GM12878 (cell line): ENCODE measurements around the gene RIOX2. TPM values are rescaled to one million over a fixed set of nuclear protein-coding genes. Genes with fewer than 3 reads are reported as not detected.

ENCODE experiments used
- ATAC-seq: fragments of 200-7000 bp; cut with Tn5 transposase; 3 replicates; pipeline ENCODE4 v1.9.1; 2020; ENCODE audit warnings: mild to moderate bottlenecking, moderate library complexity
- BruUV-seq: library from RNA; stranded (reverse); fragments of 400-500 nt; replicated peaks from 2 replicates; lab custom pipeline; 2021; lab: Mats Ljungman, UMichigan
- CTCF ChIA-PET: fragments of 300-600 bp; sonication (Branson Sonifier 250); formaldehyde crosslinking; extraction: SDS; loops from one replicate; lab custom pipeline; 2021; ENCODE audit warnings: inconsistent platforms; lab: Yijun Ruan, JAX
- POLR2A ChIA-PET: fragments of 350-600 bp; formaldehyde crosslinking; extraction: SDS; loops from one replicate; lab custom pipeline; 2021; ENCODE audit warnings: inconsistent platforms; lab: Charles Lee
- RAD21 ChIA-PET: fragments of 300-600 bp; sonication (Branson Sonifier 250); formaldehyde crosslinking; loops from one replicate; lab custom pipeline; 2023; ENCODE audit warnings: antibody characterized with exemption; ENCODE audit not compliant: unreplicated experiment; lab: Charles Lee
- SMC1A ChIA-PET: fragments of 300-600 bp; sonication (Branson Sonifier 250); formaldehyde crosslinking; loops from one replicate; lab custom pipeline; 2023; ENCODE audit not compliant: unreplicated experiment, uncharacterized antibody; lab: Charles Lee
- DNase-seq: peaks from one replicate; pipeline ENCODE4 v3.0.0-alpha.2; 2011; ENCODE audit warnings: low read depth, low spot score
- FAIRE-seq: peaks from 3 replicates; lab custom pipeline; 2011; peaks lifted over from hg19 to GRCh38; lab: Jason Lieb, UNC
- H2AFZ ChIP-seq: 2 replicates; pipeline ENCODE4 v1.6.0; 2011; ENCODE audit warnings: low read depth, low read length, control low read depth; ENCODE audit not compliant: control insufficient read depth
- H3K27ac ChIP-seq: 2 replicates; pipeline ENCODE4 v1.5.1; 2011; ENCODE audit warnings: control low read depth; ENCODE audit not compliant: control insufficient read depth, insufficient read depth
- H3K27me3 ChIP-seq, 2 experiments: replicated peaks in 1 of 2; 2 replicates each; pipeline versions ENCODE4 v1.6.0 to v1.6.1; 2011; ENCODE audit warnings: low read length in 1 of 2; ENCODE audit not compliant: control insufficient read depth in 2 of 2, insufficient read depth in 2 of 2
- H3K36me3 ChIP-seq, 2 experiments: 2 replicates each; pipeline ENCODE4 v1.5.1; 2011; ENCODE audit warnings: low read length in 1 of 2; ENCODE audit not compliant: control insufficient read depth in 2 of 2, insufficient read depth in 2 of 2
- H3K4me1 ChIP-seq: 2 replicates; pipeline ENCODE4 v1.6.1; 2011; ENCODE audit warnings: mild to moderate bottlenecking, low read length, moderate library complexity, mixed read lengths; ENCODE audit not compliant: control insufficient read depth, insufficient read depth
- H3K4me2 ChIP-seq: 2 replicates; pipeline ENCODE4 v1.6.0; 2011; ENCODE audit warnings: control low read depth; ENCODE audit not compliant: control insufficient read depth, insufficient read depth
- H3K4me3 ChIP-seq: fragments of 200-600 bp; sonication (generic); 2 replicates; pipeline ENCODE4 v1.5.1; 2016
- H3K79me2 ChIP-seq: 2 replicates; pipeline ENCODE4 v1.6.0; 2011; ENCODE audit warnings: low read length; ENCODE audit not compliant: control insufficient read depth, insufficient read depth
- H3K9ac ChIP-seq: 2 replicates; pipeline ENCODE4 v1.8.0; 2011; ENCODE audit warnings: low read length, control low read depth, mixed read lengths; ENCODE audit not compliant: control insufficient read depth, insufficient read depth
- H3K9me3 ChIP-seq: replicated peaks from 3 replicates; pipeline ENCODE4 v1.5.1; 2011; ENCODE audit warnings: mild to moderate bottlenecking, low read length; ENCODE audit not compliant: control insufficient read depth, insufficient read depth
- H4K20me1 ChIP-seq: 2 replicates; pipeline ENCODE4 v1.6.0; 2011; ENCODE audit not compliant: control insufficient read depth, insufficient read depth
- HDGF ChIP-seq: fragments of 450-650 bp; IDR thresholded peaks from 2 replicates; pipeline ENCODE4 v1.6.1; 2016; ENCODE audit warnings: antibody characterized with exemption
- KAT2A ChIP-seq: conservative IDR thresholded peaks from 2 replicates; pipeline ENCODE4 v1.6.1; 2011; ENCODE audit warnings: low read depth, low read length; ENCODE audit not compliant: control insufficient read depth
- MEF2B ChIP-seq: fragments of 450-650 bp; IDR thresholded peaks from 2 replicates; pipeline ENCODE4 v1.6.1; 2018; ENCODE audit warnings: mild to moderate bottlenecking, moderate library complexity; ENCODE audit not compliant: partially characterized antibody, poor library complexity, severe bottlenecking
- NBN ChIP-seq: fragments of 450-650 bp; IDR thresholded peaks from 2 replicates; pipeline ENCODE4 v1.6.1; 2016
- NFXL1 ChIP-seq: fragments of 450-650 bp; IDR thresholded peaks from 2 replicates; pipeline ENCODE4 v1.6.1; 2017; ENCODE audit warnings: antibody characterized with exemption, mild to moderate bottlenecking, borderline replicate concordance
- PAX8 ChIP-seq: fragments of 450-650 bp; IDR thresholded peaks from 2 replicates; pipeline ENCODE4 v1.6.1; 2017; ENCODE audit warnings: mild to moderate bottlenecking, moderate library complexity
- RUNX3 ChIP-seq: IDR thresholded peaks from 2 replicates; pipeline ENCODE4 v1.6.1; 2012; ENCODE audit warnings: low read length, inconsistent platforms
- SIN3A ChIP-seq: IDR thresholded peaks from 2 replicates; pipeline ENCODE4 v1.6.1; 2012; ENCODE audit warnings: low read depth, low read length, improper control_type of control experiment
- SPI1 ChIP-seq: IDR thresholded peaks from 2 replicates; pipeline ENCODE4 v1.6.1; 2011; ENCODE audit warnings: low read depth, mild to moderate bottlenecking, low read length, moderate library complexity, borderline replicate concordance; ENCODE audit not compliant: insufficient read depth
- SUZ12 ChIP-seq: fragments of 200-600 bp; sonication (generic); IDR thresholded peaks from one replicate; pipeline ENCODE4 v1.6.1; 2018; ENCODE audit warnings: antibody characterized with exemption, mild to moderate bottlenecking; ENCODE audit not compliant: unreplicated experiment
- TCF12 ChIP-seq: IDR thresholded peaks from 2 replicates; pipeline ENCODE4 v1.6.1; 2011; ENCODE audit warnings: low read depth, mild to moderate bottlenecking, low read length
- ZNF274 ChIP-seq: IDR thresholded peaks from one replicate; pipeline ENCODE4 v1.8.0; 2011; ENCODE audit not compliant: insufficient read length, insufficient read depth
- ZSCAN29 ChIP-seq: fragments of 450-650 bp; IDR thresholded peaks from 2 replicates; pipeline ENCODE4 v1.6.1; 2017; ENCODE audit warnings: mild to moderate bottlenecking, moderate library complexity
- WGBS: methylation state at CpG from one replicate; pipeline ENCODE4 v1.1.6; 2016; ENCODE audit warnings: low lambda C conversion rate; ENCODE audit not compliant: insufficient replicate concordance, insufficient coverage; ENCODE audit errors: missing lambda C conversion rate; 5-methylcytosine and 5-hydroxymethylcytosine counted together
- in situ Hi-C: fragments of 300-500 bp; cut with MboI; formaldehyde crosslinking; loops from 9 replicates; pipeline ENCODE4 v1.14.3; 2018; ENCODE audit warnings: mixed read lengths
- intact Hi-C: fragments of 100-400 bp; cut with micrococcal nuclease; formaldehyde crosslinking; loops from one replicate; pipeline ENCODE4 v1.14.2; 2022; ENCODE audit not compliant: unreplicated experiment
- polyA plus RNA-seq, 11 experiments: library from polyadenylated mRNA; depleted of rRNA in 4 of 11; unstranded in 6 of 11; stranded (reverse) in 5 of 11; fragments of >200 nt; fragmentation: Nextera tagmentation in 4 of 11; fragmentation: Illumina TruSeq in 1 of 11; extraction: Ambion mirVana in 4 of 11; extraction: Trizol in 1 of 11; gene quantifications; 1 replicate in 1 of 11; 2 replicates in 10 of 11; pipeline versions ENCODE4 v1.2.1 to v1.2.3, GENCODE V29; 2011 to 2016; ENCODE audit warnings: inconsistent platforms in 2 of 11, missing spikeins in 2 of 11, low read depth in 1 of 11
- total RNA-seq, 4 experiments: library from RNA; depleted of rRNA in 3 of 4; stranded (reverse); fragments of >200 nt in 3 of 4; fragmentation: Illumina TruSeq in 1 of 4; extraction: Trizol in 1 of 4; gene quantifications; 2 replicates each; pipeline versions ENCODE4 v1.2.1 to v1.2.3, GENCODE V29; 2013 to 2021
- TF ChIP-seq, protein P1 (sequence below), 3 experiments: IDR thresholded peaks in 2 of 3; conservative IDR thresholded peaks in 1 of 3; 2 replicates each; pipeline ENCODE4 v1.5.1; 2011; ENCODE audit warnings: low read depth in 3 of 3, low read length in 3 of 3, mild to moderate bottlenecking in 3 of 3, control low read depth in 2 of 3, moderate library complexity in 2 of 3, inconsistent platforms in 1 of 3, mixed read lengths in 1 of 3; ENCODE audit not compliant: control insufficient read depth in 2 of 3, insufficient read depth in 1 of 3; ENCODE audit errors: extremely low read depth in 1 of 3
- TF ChIP-seq, protein P2 (sequence below): IDR thresholded peaks from 2 replicates; pipeline ENCODE4 v1.6.1; 2011; ENCODE audit warnings: low read depth, mild to moderate bottlenecking, low read length, moderate library complexity, borderline replicate concordance; ENCODE audit errors: extremely low read depth

Gene RIOX2
- total and polyA plus RNA-seq, 10 of the 15 experiments (the other 5 are each of a cell fraction or from before 2014, with no cell fraction given), result 24.1 to 52.6 (median 44.0) TPM

GRCh38 chr3:97974996-97975395 is 2.8 kb upstream of the RIOX2 start:
- CTCF ChIA-PET, result interaction anchor here (0.6 to 1.4 kb wide), 2 partner anchors 34 to 159 kb away, joined by 3 to 4 read pairs; no protein-coding TSS in a partner anchor
- in situ Hi-C loops, result no loop called here
- Histone ChIP-seq H3K27ac (no peak overlapping the region), H3K79me2 (peaks cover 23% of the 10 kb centered on the region), H3K9me3 (no peaks in the 10 kb centered on the region), H2AFZ (peak overlapping the region; percentile 24), H3K4me3 (no peak overlapping the region), H3K9ac (no peak overlapping the region), H3K4me2 (no peak overlapping the region), H4K20me1 (no peaks in the 10 kb centered on the region), H3K36me3 (no peaks in the 10 kb centered on the region), H3K27me3 (no peaks in the 10 kb centered on the region), H3K4me1 (0 out of 2 replicates have a peak, but pooled peaks cover 3% of the 10 kb centered on the region)
- SMC1A ChIA-PET, result no interaction called here
- FAIRE-seq (no peak), DNase-seq (no peak), ATAC-seq (no peak)
- no peak for TF ChIP-seq ZSCAN29
- TF ChIP-seq SPI1, result 0 out of 2 replicates have a peak, but pooled peaks have one; percentile 14
- peak; percentile 20; the same call in 1 of the 2 replicates for TF ChIP-seq RUNX3
- no peak for TF ChIP-seq ZNF274
- no peak for TF ChIP-seq KAT2A
- intact Hi-C loops, result loop anchor here (5.0 kb wide), 1 partner anchor 47 kb away; no protein-coding TSS in a partner anchor
- 37% methylated on average over 3 of the region's 3 CpGs for WGBS
- no TSS peak for BruUV-seq
- RAD21 ChIA-PET, result no interaction called here
- POLR2A ChIA-PET, result interaction anchor here (0.5 kb wide), 1 partner anchor 225 kb away, joined by 3 read pairs; no protein-coding TSS in a partner anchor

- RAD21 ChIA-PET, result interaction anchor here (1.0 kb wide), 1 partner anchor 49 kb away, joined by 3 read pairs; no protein-coding TSS in a partner anchor
- H3K4me3 ChIP-seq, result peak overlapping the region; percentile 74
- no peak for DNase-seq
- H3K9me3 ChIP-seq, result no peaks in the 10 kb centered on the region
- 99% methylated on average over 9 of the region's 9 CpGs for WGBS
- BruUV-seq, result no TSS peak
- peak overlapping the region; percentile 31; the same call in 1 of the 2 replicates for H3K4me2 ChIP-seq
- peaks cover 36% of the 10 kb centered on the region for H3K79me2 ChIP-seq
- CTCF ChIA-PET, result no interaction called here
- in situ Hi-C loops (no loop called here), intact Hi-C loops (loop anchor here (5.0 kb wide), 1 partner anchor 49 kb away; no protein-coding TSS in a partner anchor)
- no peak for FAIRE-seq
- no peaks in the 10 kb centered on the region for H3K36me3 ChIP-seq
- no peak for ATAC-seq
- H3K4me1 ChIP-seq, result 0 out of 2 replicates have a peak, but pooled peaks cover 3% of the 10 kb centered on the region
- H4K20me1 ChIP-seq, result no peaks in the 10 kb centered on the region
- H2AFZ ChIP-seq, result no peak overlapping the region; the same call in 1 of the 2 replicates
- POLR2A ChIA-PET, result no interaction called here
- H3K27ac ChIP-seq, result no peak overlapping the region
- no peaks in the 10 kb centered on the region for H3K27me3 ChIP-seq
- SMC1A ChIA-PET, result no interaction called here
- H3K9ac ChIP-seq, result peak overlapping the region; percentile 86; the same call in 1 of the 2 replicates
- TF ChIP-seq PAX8 (no peak), MEF2B (no peak), TCF12 (no peak), HDGF (no peak), SIN3A (no peak), NBN (no peak), NFXL1 (no peak), KAT2A (no peak), SUZ12 (no peak)
- TF ChIP-seq, protein P1, sequence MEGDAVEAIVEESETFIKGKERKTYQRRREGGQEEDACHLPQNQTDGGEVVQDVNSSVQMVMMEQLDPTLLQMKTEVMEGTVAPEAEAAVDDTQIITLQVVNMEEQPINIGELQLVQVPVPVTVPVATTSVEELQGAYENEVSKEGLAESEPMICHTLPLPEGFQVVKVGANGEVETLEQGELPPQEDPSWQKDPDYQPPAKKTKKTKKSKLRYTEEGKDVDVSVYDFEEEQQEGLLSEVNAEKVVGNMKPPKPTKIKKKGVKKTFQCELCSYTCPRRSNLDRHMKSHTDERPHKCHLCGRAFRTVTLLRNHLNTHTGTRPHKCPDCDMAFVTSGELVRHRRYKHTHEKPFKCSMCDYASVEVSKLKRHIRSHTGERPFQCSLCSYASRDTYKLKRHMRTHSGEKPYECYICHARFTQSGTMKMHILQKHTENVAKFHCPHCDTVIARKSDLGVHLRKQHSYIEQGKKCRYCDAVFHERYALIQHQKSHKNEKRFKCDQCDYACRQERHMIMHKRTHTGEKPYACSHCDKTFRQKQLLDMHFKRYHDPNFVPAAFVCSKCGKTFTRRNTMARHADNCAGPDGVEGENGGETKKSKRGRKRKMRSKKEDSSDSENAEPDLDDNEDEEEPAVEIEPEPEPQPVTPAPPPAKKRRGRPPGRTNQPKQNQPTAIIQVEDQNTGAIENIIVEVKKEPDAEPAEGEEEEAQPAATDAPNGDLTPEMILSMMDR (IDR thresholded peaks at IDR 0.05 in 2 of 3, conservative IDR thresholded peaks at IDR 0.05 in 1 of 3; ENCODE audit: control insufficient read depth in 2 of 3, extremely low read depth in 1 of 3, insufficient read depth in 1 of 3, low read depth in 3 of 3, low read length in 3 of 3), result no peak
- TF ChIP-seq, protein P2, sequence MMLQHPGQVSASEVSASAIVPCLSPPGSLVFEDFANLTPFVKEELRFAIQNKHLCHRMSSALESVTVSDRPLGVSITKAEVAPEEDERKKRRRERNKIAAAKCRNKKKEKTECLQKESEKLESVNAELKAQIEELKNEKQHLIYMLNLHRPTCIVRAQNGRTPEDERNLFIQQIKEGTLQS, result no peak
Observed at GRCh38 chr3:97972976-97973375, 745 bp upstream of the RIOX2 start.
